DND-41 (cell line): ENCODE measurements around the gene NBPF1.
"Not testable (repeated sequence)": the region's sequence is repeated elsewhere in the genome, so short reads cannot be mapped to it uniquely, and the experiment has no call there.

Experiments used
- CTCF ChIP-seq: IDR thresholded peaks from 2 replicates; pipeline ENCODE4 v1.5.1; 2012; ENCODE audit warnings: borderline replicate concordance, low read length, moderate library complexity, mild to moderate bottlenecking; ENCODE audit not compliant: poor library complexity, severe bottlenecking; ENCODE audit errors: extremely low read depth
- EZH2 ChIP-seq: IDR thresholded peaks from 3 replicates; pipeline ENCODE4 v1.6.1; 2012; ENCODE audit warnings: borderline replicate concordance, low read depth, mild to moderate bottlenecking, moderate library complexity, low read length, inconsistent platforms; ENCODE audit not compliant: severe bottlenecking

GRCh38 chr1:16535898-16536297 is 77.5 kb downstream of the NBPF1 start:
- TF ChIP-seq EZH2, CTCF: not testable (repeated sequence)
